ENCODE data around the gene HNRNPU. TPM values are rescaled to one million over a fixed set of nuclear protein-coding genes. Genes with fewer than 3 reads are reported as not detected.

The HNRNPU gene
- total RNA-seq, 1 experiment from 2014 or later = 746 TPM

- no peaks in the 10 kb centered on the region for H3K27me3 ChIP-seq (replicated peaks; ENCODE audit: insufficient read depth, low read depth, low read length, poor library complexity)
- peak overlapping the region; percentile 82 for H3K4me3 ChIP-seq (ENCODE audit: low read depth, low read length, poor library complexity, severe bottlenecking)
- TSS peak; percentile 65 for BruUV-seq (replicated peaks)
- POLR2A ChIA-PET (ENCODE audit: low non-redundant PET) = interaction anchor here (0.6 to 1.0 kb wide), 2 partner anchors 11 to 27 kb away, joined by 4 to 13 read pairs; no protein-coding TSS in a partner anchor
- H3K9me3 ChIP-seq (ENCODE audit: low read depth, low read length, poor library complexity, severe bottlenecking) = no peaks in the 10 kb centered on the region
- TF ChIP-seq CTCF (conservative IDR thresholded peaks at IDR 0.05; ENCODE audit: low read depth, low read length) = no peak
- no peak for TF ChIP-seq EZH2 (IDR thresholded peaks at IDR 0.05; ENCODE audit: borderline replicate concordance, low read depth, low read length, poor library complexity, severe bottlenecking)
- no peak for DNase-seq (ENCODE audit: low spot score)
- CTCF ChIA-PET = interaction anchor here (1.7 kb wide), 1 partner anchor 179 kb away, joined by 3 read pairs; no protein-coding TSS in a partner anchor
- H3K27ac ChIP-seq (ENCODE audit: low read depth, low read length, poor library complexity, severe bottlenecking) = peak overlapping the region; percentile 99
- peaks cover 38% of the 10 kb centered on the region for H3K36me3 ChIP-seq (ENCODE audit: insufficient read depth, low read length, poor library complexity, severe bottlenecking)
- intact Hi-C loops (cut with micrococcal nuclease; ENCODE audit: unreplicated experiment) = loop anchor here (1.0 to 5.0 kb wide), 3 partner anchors 29 to 179 kb away; partner anchors contain the start of gene COX20
- H3K4me1 ChIP-seq (ENCODE audit: insufficient read depth, low read length, poor library complexity, severe bottlenecking) = peaks cover 29% of the 10 kb centered on the region
These were observed 671 bp downstream of the HNRNPU start for GRCh38 chr1:244863491-244864252.

GRCh38 chr1:244862699-244863490, 1.4 kb downstream of the HNRNPU start:
- Histone ChIP-seq H3K4me3 (ENCODE audit: low read depth, low read length, poor library complexity, severe bottlenecking) (peak overlapping the region; percentile 82), H3K36me3 (ENCODE audit: insufficient read depth, low read length, poor library complexity, severe bottlenecking) (peaks cover 46% of the 10 kb centered on the region), H3K27me3 (replicated peaks; ENCODE audit: insufficient read depth, low read depth, low read length, poor library complexity) (no peaks in the 10 kb centered on the region), H3K9me3 (ENCODE audit: low read depth, low read length, poor library complexity, severe bottlenecking) (no peaks in the 10 kb centered on the region), H3K4me1 (ENCODE audit: insufficient read depth, low read length, poor library complexity, severe bottlenecking) (peaks cover 30% of the 10 kb centered on the region), H3K27ac (ENCODE audit: low read depth, low read length, poor library complexity, severe bottlenecking) (peak overlapping the region; percentile 99)
- CTCF ChIA-PET = no interaction called here
- DNase-seq (ENCODE audit: low spot score) = peak; percentile 97
- no TSS peak for BruUV-seq (replicated peaks)
- intact Hi-C loops (cut with micrococcal nuclease; ENCODE audit: unreplicated experiment) = loop anchor here (2.0 to 5.0 kb wide), 2 partner anchors 28 to 179 kb away; partner anchors contain the start of gene COX20
- no peak for TF ChIP-seq EZH2 (IDR thresholded peaks at IDR 0.05; ENCODE audit: borderline replicate concordance, low read depth, low read length, poor library complexity, severe bottlenecking)
- no peak for TF ChIP-seq CTCF (conservative IDR thresholded peaks at IDR 0.05; ENCODE audit: low read depth, low read length)
- POLR2A ChIA-PET (ENCODE audit: low non-redundant PET) = interaction anchor here (1.0 kb wide), 1 partner anchor 27 kb away, joined by 13 read pairs; no protein-coding TSS in a partner anchor

- peak overlapping the region; percentile 82 for H3K4me3 ChIP-seq (ENCODE audit: low read depth, low read length, poor library complexity, severe bottlenecking)
- TF ChIP-seq EZH2 (IDR thresholded peaks at IDR 0.05; ENCODE audit: borderline replicate concordance, low read depth, low read length, poor library complexity, severe bottlenecking) = no peak
- no peak for TF ChIP-seq CTCF (conservative IDR thresholded peaks at IDR 0.05; ENCODE audit: low read depth, low read length)
- no peak for DNase-seq (ENCODE audit: low spot score)
These were observed 2.0 kb downstream of the HNRNPU start for GRCh38 chr1:244862354-244862698.

More at GRCh38 chr1:244862354-244862698, 2.0 kb downstream of the HNRNPU start:
- Histone ChIP-seq H3K9me3 (ENCODE audit: low read depth, low read length, poor library complexity, severe bottlenecking) (no peaks in the 10 kb centered on the region), H3K27ac (ENCODE audit: low read depth, low read length, poor library complexity, severe bottlenecking) (peak overlapping the region; percentile 99), H3K36me3 (ENCODE audit: insufficient read depth, low read length, poor library complexity, severe bottlenecking) (peaks cover 52% of the 10 kb centered on the region), H3K27me3 (replicated peaks; ENCODE audit: insufficient read depth, low read depth, low read length, poor library complexity) (no peaks in the 10 kb centered on the region), H3K4me1 (ENCODE audit: insufficient read depth, low read length, poor library complexity, severe bottlenecking) (peaks cover 30% of the 10 kb centered on the region)
- BruUV-seq (replicated peaks) = no TSS peak
- POLR2A ChIA-PET (ENCODE audit: low non-redundant PET) = interaction anchor here (0.5 kb wide), 1 partner anchor 20 kb away, joined by 3 read pairs; no protein-coding TSS in a partner anchor
- CTCF ChIA-PET = no interaction called here
- intact Hi-C loops (cut with micrococcal nuclease; ENCODE audit: unreplicated experiment) = loop anchor here (2.0 to 5.0 kb wide), 2 partner anchors 28 to 180 kb away; partner anchors contain the start of gene COX20

All from A673 (cell line).